ENCODE results near the gene LRRC75B. TPM values are rescaled to one million over a fixed set of nuclear protein-coding genes. Genes with fewer than 3 reads are reported as not detected.
"Not testable (repeated sequence)": the region's sequence is repeated elsewhere in the genome, so short reads cannot be mapped to it uniquely, and the experiment has no call there.

The LRRC75B gene
- total RNA-seq: 11.9 and 12.2 TPM in 2 replicates

- no peak for DNase-seq (ENCODE audit: extremely low read depth, low read depth, low spot score)
Measured at GRCh38 chr22:24592851-24593558, at the start of gene LRRC75B. LRRC75B (minus strand) TSS chr22:24593073; CDS start chr22:24593039, 34 bp downstream.

- DNase-seq (ENCODE audit: extremely low read depth, low read depth, low spot score): not testable (repeated sequence)
Measured at GRCh38 chr22:24642307-24642706, 49.4 kb upstream of the LRRC75B start.

GRCh38 chr22:24636513-24636912, 43.6 kb upstream of the LRRC75B start:
- not testable (repeated sequence) for DNase-seq (ENCODE audit: extremely low read depth, low read depth, low spot score)

DNA sequence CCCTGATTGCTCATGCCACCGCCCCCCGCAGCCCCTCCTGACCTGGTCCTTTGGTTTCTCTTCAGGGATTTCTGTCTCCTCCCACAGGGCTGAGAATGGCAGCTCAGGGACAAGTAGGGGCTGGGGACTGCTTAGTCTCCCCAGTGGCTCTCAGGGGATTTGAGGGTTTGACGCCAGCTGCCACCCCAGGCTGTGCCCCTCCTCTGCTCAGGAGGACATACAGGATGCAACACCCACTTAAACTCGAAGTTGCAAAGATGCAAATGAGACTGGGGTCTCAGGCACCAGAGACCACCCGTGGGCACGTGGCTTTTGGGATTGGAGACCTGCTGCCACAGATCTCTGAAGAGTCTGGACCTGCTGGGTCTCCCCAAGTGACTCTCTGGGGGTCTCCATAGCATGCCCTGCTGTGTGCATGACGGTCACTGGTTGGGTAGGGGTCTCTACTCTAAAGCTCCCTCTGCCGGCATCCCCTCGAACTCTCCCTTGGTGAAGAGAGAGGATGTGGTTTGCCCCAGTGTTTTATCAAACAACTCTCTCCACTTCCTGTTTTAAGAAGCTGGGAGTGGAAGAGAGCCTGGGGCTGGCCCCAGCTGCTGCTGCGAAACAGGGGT, 42.0 kb upstream of the LRRC75B start:
- DNase-seq (ENCODE audit: extremely low read depth, low read depth, low spot score): not testable (repeated sequence)

DNA sequence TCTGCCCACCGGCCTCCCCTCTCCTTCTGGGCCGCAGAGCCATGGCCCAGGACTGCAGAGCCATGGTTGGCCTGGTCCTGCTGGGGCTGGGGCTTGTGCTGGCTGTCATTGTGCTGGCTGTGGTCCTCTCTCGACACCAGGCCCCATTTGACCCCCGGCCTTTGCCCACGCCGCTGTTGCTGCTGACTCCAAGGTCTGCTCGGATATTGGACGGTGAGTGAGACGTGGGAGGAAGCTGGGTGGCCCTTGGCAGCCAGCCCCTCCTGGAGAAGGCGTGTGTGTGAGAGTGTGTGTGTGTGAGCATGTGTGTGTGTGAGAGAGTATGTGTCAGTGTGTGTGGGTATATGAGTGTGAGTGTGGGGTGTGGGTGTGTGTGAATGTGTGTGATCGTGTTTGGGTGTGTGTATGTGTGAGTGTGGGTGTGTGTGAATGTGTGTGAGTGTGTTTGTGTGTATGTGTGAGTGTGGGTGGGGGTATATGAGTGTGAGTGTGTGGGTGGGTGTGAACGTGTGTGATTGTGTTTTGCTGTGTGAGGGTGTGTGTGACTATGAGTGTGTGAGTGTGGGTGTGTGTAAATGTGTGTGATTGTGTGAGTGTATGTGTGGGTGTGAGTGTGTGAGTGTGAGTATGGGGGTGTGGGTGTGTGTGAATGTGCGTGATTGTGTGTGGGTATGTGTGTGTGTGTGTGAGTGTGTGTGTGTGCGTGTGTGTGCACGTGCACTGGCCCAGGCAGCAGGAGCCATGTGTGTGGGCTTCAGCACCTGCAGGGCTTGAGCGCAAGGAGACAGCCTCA, 40.6 kb upstream of the LRRC75B start:
- not testable (repeated sequence) for DNase-seq (ENCODE audit: extremely low read depth, low read depth, low spot score)

DNA sequence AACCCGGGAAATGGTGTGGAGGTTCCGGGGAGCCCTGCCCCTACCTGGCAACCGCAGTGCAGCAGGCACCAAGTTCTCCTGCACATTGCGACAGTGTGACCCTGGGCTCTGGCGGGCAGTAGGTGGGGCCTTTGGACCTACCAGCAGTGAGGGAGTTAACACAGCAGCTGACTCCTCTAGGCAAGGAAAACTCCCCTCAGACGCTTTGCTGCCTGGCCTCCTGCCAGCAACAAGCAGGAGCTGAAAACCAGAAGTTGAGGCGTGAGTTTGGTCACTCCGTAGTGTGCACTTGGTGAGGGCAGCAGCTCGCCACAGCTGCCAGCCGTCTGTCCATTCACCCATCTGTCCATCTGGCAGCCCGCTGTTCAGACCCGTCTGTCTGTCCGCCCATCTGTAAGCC, 39.8 kb upstream of the LRRC75B start:
- DNase-seq (ENCODE audit: extremely low read depth, low read depth, low spot score): not testable (repeated sequence)

DNA sequence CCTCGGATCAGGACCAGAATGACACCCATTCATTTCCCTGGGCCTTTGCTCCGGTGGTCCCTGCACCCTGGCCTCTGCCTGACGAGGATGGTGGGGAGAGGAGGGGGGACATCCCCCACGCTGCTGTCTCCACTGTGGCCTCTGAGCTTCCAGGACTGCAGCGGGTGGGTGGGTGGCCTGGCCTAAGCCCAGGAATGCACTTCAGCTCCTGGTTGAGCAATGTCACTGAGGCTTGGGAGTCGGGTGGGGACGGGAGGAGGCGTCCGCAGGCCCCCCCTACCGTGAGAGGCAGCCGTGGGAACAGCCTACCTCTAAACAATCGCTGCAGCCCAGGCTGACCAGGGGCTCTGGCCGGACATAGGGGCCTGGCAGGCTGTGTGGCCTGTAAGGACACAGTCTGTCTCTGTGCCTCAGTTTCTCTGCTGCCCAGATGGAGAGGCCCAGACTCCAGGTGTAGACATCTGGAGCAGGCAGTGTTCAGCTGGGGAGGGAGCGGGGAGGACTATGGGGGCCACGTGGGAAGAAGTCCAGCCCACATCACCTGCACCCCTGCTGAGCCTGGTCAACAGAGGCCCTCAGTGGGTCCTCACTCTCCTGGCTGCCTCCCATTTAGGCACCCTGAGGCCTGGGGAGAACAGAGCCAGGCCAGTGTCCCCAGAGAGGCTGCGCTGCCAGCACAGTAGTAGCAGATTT, 38.7 kb upstream of the LRRC75B start:
- not testable (repeated sequence) for DNase-seq (ENCODE audit: extremely low read depth, low read depth, low spot score)

DNA sequence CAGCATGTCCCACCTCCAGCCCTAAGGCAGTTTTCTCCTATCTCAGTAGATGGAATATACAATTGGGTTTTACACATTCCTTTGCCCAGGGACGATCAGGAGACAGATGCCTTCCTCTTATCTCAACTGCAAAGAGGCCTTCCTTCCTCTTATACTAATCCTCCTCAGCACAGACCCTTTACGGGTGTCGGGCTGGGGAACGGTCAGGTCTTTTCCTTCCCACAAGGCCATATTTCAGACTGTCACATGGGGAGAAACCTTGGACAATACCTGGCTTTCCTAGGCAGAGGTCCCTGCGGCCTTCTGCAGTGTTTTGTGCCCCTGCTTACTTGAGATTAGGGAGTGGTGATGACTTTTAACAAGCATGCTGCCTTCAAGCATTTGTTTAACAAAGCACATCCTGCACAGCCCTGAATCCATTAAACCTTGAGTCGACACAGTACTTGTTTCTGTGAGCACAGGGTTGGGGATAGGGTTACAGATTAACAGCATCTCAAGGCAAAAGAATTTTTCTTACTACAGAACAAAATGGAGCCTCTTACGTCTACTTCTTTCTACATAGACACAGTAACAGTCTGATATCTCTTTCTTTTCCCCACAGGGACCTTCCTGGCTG, 38.0 kb upstream of the LRRC75B start:
- DNase-seq (ENCODE audit: extremely low read depth, low read depth, low spot score): not testable (repeated sequence)

DNA sequence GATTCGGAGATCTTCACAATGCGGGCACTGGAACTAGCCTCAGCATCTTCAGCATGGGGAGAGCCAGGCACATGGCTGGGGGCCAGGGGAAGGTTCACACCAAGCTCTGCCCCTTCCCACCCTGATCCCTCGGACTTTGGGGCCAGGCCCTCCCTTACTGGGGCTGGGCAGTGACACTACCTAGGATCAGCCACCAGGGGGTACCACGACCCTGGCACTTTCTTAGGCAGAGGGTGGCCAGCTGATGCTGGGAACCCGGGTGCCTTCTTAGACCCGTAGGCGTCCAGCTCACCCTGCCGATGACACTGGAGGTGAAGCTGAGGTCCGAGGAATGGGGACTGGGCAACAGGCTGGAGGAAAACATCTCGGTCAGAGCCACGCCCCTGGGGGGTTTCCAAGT, 36.2 kb upstream of the LRRC75B start:
- not testable (repeated sequence) for DNase-seq (ENCODE audit: extremely low read depth, low read depth, low spot score)

DNA sequence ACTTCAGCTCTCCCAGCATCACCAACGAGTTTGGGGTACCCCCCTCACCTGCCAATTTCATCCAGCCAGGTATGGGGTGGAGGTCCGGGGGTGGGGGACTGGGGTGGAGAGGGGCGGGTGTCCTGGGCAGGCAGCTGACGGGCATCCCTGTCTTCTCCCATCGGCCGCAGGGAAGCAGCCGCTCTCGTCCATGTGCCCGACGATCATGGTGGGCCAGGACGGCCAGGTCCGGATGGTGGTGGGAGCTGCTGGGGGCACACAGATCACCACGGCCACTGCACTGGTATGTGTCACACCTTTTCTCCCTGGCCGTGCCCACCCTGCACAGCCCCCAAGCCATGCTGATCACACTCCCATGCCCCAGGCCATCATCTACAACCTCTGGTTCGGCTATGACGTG, 35.0 kb upstream of the LRRC75B start:
- DNase-seq (ENCODE audit: extremely low read depth, low read depth, low spot score): not testable (repeated sequence)

DNA sequence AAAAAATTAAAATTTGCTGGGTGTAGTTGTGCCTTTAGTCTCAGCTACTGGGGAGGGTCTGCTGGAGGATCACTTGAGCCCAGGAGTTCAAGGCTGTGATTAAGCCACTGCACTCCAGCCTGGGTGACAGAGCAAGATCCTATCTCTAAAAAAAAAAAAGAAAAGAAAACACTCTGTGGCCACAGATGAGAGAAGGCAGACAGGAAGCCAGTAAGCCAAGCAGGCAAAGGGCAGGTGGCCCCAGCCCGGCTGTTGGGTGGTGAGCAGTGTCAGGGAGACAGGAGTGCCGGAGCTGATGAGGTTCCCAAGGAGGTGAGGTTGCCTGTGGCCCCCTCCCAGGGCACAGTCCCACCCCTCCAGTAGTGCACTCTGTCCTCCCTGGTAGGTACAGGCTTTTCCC, 29.7 kb upstream of the LRRC75B start:
- not testable (repeated sequence) for DNase-seq (ENCODE audit: extremely low read depth, low read depth, low spot score)

DNA sequence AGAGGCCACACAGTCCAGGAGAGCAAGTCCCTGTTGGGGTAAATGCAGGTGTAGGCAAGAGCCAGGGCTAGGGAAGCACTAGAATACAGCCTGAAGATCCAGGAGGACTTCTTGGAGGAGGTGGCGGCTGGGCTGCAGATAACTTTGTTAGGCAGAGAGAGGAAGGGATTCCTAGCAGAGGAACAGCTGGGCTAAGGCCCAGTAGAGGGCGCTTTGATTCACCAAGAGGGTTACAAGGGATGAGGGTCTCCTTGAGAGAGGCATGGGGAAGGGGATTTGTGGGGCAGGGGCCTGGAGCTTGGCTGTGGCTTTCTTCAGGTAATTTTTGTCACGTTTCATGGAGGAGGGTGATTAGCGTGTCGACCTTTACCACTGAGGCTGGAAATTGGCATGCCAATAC, 28.4 kb upstream of the LRRC75B start:
- DNase-seq (ENCODE audit: extremely low read depth, low read depth, low spot score): not testable (repeated sequence)

DNA sequence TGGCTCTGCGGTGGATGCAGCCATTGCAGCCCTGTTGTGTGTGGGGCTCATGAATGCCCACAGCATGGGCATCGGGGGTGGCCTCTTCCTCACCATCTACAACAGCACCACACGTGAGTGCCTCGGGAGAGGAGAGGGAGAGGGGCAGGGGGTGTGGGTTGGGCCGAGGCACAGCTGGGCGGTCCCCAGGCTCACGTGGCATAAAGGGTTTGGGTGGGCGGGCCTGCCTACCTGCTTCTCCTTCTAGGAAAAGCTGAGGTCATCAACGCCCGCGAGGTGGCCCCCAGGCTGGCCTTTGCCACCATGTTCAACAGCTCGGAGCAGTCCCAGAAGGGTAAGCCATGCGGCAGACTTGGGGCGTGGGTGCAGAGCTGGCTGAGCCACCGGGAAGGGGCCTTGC, 21.9 kb upstream of the LRRC75B start:
- not testable (repeated sequence) for DNase-seq (ENCODE audit: extremely low read depth, low read depth, low spot score)

GRCh38 chr22:24609888-24610287, 17.0 kb upstream of the LRRC75B start:
- DNase-seq (ENCODE audit: extremely low read depth, low read depth, low spot score): not testable (repeated sequence)

DNA sequence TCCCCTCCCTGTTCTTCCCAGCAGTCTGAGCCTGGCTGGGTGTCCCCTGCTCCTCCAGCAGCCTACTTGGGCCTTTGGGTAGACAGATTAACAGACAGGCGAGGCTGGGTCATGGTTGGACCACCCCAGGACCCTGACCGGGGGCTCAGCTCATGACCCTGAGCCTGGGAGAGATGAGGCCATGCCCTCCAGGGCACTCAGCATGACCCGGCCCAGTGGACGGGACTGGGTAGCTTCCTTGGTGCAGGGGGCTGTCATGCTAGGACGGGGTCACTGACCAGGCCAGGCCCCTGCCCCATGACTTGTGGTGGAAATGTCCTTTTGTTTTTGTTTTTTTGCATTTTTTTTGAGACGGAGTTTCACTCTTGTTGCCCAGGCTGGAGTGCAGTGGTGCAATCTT, 15.5 kb upstream of the LRRC75B start:
- DNase-seq (ENCODE audit: extremely low read depth, low read depth, low spot score): not testable (repeated sequence)

DNA sequence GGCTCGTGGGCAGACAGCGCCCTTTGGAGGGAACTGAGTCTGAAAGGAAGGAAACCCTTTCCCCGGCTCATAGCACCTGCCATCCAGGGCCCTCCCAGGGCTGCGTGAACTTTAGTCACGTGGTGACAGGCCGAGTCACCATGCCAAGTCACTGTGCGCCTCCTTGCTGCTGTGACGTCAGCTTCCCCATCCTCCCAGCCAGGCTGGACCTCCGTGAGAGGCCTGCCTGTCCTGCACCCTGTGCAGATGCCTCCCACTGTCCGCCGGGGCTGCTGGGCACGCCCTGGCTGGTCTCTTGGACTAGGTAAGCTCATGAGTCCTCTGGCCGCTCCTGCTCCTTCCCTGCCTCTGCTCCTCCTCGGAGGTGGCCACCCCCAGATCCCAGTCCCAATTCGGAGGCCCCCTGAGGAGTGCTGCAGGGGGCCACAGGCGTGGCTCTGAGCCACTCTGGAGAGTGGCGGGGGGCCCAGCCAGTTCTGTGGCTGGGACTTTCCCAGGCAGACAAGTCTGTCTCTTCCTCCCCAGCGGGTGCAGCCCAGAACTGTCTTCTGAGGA, 14.6 kb upstream of the LRRC75B start:
- DNase-seq (ENCODE audit: extremely low read depth, low read depth, low spot score): not testable (repeated sequence)

GRCh38 chr22:24606340-24606739, 13.5 kb upstream of the LRRC75B start:
- not testable (repeated sequence) for DNase-seq (ENCODE audit: extremely low read depth, low read depth, low spot score)

- DNase-seq (ENCODE audit: extremely low read depth, low read depth, low spot score): not testable (repeated sequence)
Measured at GRCh38 chr22:24603770-24604629, 11.1 kb upstream of the LRRC75B start.

Data from glomerular endothelial cell (primary cell).